GM10248 (cell line): ENCODE results near the gene SCN3A.

Experiments
- CTCF ChIA-PET: fragments of 300-600 bp; sonication (Branson Sonifier 250); formaldehyde crosslinking; extraction: SDS; loops from one replicate; lab custom pipeline; 2021; ENCODE audit warnings: antibody characterized with exemption; lab: Yijun Ruan, JAX
- POLR2A ChIA-PET: fragments of 350-650 bp; sonication (Branson Sonifier 250); formaldehyde crosslinking; extraction: SDS; loops from one replicate; lab custom pipeline; 2020; ENCODE audit warnings: antibody characterized with exemption; lab: Yijun Ruan, JAX
- DNase-seq: peaks from one replicate; pipeline ENCODE4 v3.0.0; 2012; ENCODE audit errors: extremely low spot score
- CTCF ChIP-seq: IDR thresholded peaks from 2 replicates; pipeline ENCODE4 v1.5.1; 2012; ENCODE audit warnings: mild to moderate bottlenecking, low read depth; ENCODE audit errors: extremely low read depth, missing control alignments, control extremely low read depth

The SCN3A gene

GRCh38 chr2:165087933-165088901 lies 115.6 kb downstream of the SCN3A start:
- DNase-seq: no peak
- no peak for TF ChIP-seq CTCF
- ChIA-PET CTCF (interaction anchor here (1.3 kb wide), 1 partner anchor 16 kb away, joined by 3 read pairs; no protein-coding TSS in a partner anchor), POLR2A (no interaction called here)

- no peak for TF ChIP-seq CTCF
- ChIA-PET CTCF (no interaction called here), POLR2A (no interaction called here)
- no peak for DNase-seq
Observed at GRCh38 chr2:165086337-165086736, 117.5 kb downstream of the SCN3A start.

GRCh38 chr2:165083326-165083725 lies 120.5 kb downstream of the SCN3A start:
- no peak for DNase-seq
- POLR2A ChIA-PET: no interaction called here
- TF ChIP-seq CTCF: no peak
- CTCF ChIA-PET: interaction anchor here (1.0 to 2.0 kb wide), 4 partner anchors 10 to 24 kb away, joined by 3 to 8 read pairs (median 5); no protein-coding TSS in a partner anchor

GRCh38 chr2:165082479-165082878 lies 121.4 kb downstream of the SCN3A start:
- ChIA-PET POLR2A (no interaction called here), CTCF (interaction anchor here (1.0 to 2.0 kb wide), 2 partner anchors 13 to 14 kb away, joined by 3 to 7 read pairs; no protein-coding TSS in a partner anchor)
- TF ChIP-seq CTCF: no peak
- no peak for DNase-seq

- POLR2A ChIA-PET: no interaction called here
Observed at GRCh38 chr2:165081276-165081675, 122.6 kb downstream of the SCN3A start.

GRCh38 chr2:165079432-165079831 lies 124.4 kb downstream of the SCN3A start:
- CTCF ChIA-PET: no interaction called here
- no peak for DNase-seq

More at GRCh38 chr2:165081276-165081675, 122.6 kb downstream of the SCN3A start:
- CTCF ChIA-PET: no interaction called here
- TF ChIP-seq CTCF: no peak
- DNase-seq: no peak

More at GRCh38 chr2:165079432-165079831, 124.4 kb downstream of the SCN3A start:
- no peak for TF ChIP-seq CTCF
- POLR2A ChIA-PET: no interaction called here
